T47D (cell line): Measurements from ENCODE around the gene MIPOL1.

ENCODE experiments used
- DNase-seq, 2 experiments: peaks; one replicate each; pipeline versions ENCODE4 v3.0.0 to v3.0.0-alpha.2; 2011 to 2012; ENCODE audit warnings: low read depth in 1 of 2, low spot score in 1 of 2
- JUND ChIP-seq: IDR thresholded peaks from 2 replicates; pipeline ENCODE4 v1.6.1; 2012; ENCODE audit warnings: low read depth
- in situ Hi-C: cut with HindIII; loops from 2 replicates; pipeline ENCODE4 v1.10.0; 2016; ENCODE audit warnings: low sequenced_read_pairs, low pct_unique_long_range_greater_than_20kb

Gene MIPOL1

GRCh38 chr14:37597538-37597913, 399.8 kb downstream of the MIPOL1 start:
- TF ChIP-seq JUND, result no peak
- in situ Hi-C loops, result no loop called here
- peak in 1 of 2 experiments; percentile 85 for DNase-seq

GRCh38 chr14:37597914-37598746, 400.4 kb downstream of the MIPOL1 start:
- in situ Hi-C loops, result no loop called here
- DNase-seq, result peak in 1 of 2 experiments; percentile 76
- TF ChIP-seq JUND, result no peak

GRCh38 chr14:37598747-37599506, 401.2 kb downstream of the MIPOL1 start:
- TF ChIP-seq JUND, result no peak
- in situ Hi-C loops, result no loop called here
- peak in 1 of 2 experiments; percentile 46 for DNase-seq

GRCh38 chr14:37599507-37600368, 402.0 kb downstream of the MIPOL1 start:
- in situ Hi-C loops, result no loop called here
- no peak for TF ChIP-seq JUND
- DNase-seq, result peak in 1 of 2 experiments; percentile 88

GRCh38 chr14:37600880-37601741, 403.4 kb downstream of the MIPOL1 start:
- peak in 1 of 2 experiments; percentile 66 for DNase-seq
- in situ Hi-C loops, result no loop called here
- peak; percentile 11; the same call in 1 of the 2 replicates for TF ChIP-seq JUND

GRCh38 chr14:37601865-37602264, 404.1 kb downstream of the MIPOL1 start:
- DNase-seq, result no peak
- no peak for TF ChIP-seq JUND
- in situ Hi-C loops, result no loop called here
